ENCODE data around the gene ZBTB40. TPM values are rescaled to one million over a fixed set of nuclear protein-coding genes. Genes with fewer than 3 reads are reported as not detected.

The ZBTB40 gene
- total RNA-seq, 1 experiment from 2014 or later, result 16.3 TPM

DNA sequence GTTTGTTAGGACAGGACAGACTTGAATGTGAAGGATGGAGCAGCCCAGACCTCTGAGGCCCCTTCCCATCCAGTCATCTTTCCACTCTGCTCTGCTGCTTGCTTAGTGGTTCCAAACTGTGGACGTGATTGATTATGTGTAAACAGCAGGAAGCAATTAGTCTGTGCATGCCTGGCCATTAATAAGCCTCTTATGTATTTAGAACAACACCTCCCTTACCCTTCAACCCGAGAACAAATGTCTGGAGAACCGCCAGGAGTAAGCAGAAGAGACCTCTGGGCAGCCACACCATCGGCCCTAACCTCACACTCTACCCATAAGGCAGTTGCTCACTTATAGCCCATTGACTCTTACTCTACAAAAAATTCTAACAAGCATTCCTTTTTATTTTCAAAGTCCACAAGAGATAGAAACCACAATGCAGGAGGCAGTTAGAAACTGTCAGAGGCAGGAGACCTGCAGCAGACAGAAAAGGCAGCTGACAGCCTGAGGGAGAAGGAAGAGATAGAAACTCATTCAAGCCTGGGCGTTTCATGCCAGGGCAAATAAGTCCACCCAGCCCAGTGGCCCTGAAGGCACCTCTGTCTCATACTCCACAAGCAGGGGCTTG is 105.8 kb downstream of the ZBTB40 start:
- Histone ChIP-seq H3K79me2 (ENCODE audit: insufficient read depth, low read length) (no peaks in the 10 kb centered on the region), H3K18ac (ENCODE audit: insufficient read length, low read depth, low read length) (no peak overlapping the region), H3K9ac (ENCODE audit: extremely low read depth, insufficient read length, low read length) (no peak overlapping the region), H3K4me2 (ENCODE audit: insufficient read depth, insufficient read length, low read length) (no peak overlapping the region), H3K9me3 (ENCODE audit: control insufficient read depth, low read depth, low read length) (no peaks in the 10 kb centered on the region), H3K79me1 (ENCODE audit: insufficient read depth, low read depth, low read length, poor library complexity, severe bottlenecking) (no peaks in the 10 kb centered on the region), H2BK20ac (ENCODE audit: low read depth, low read length, poor library complexity, severe bottlenecking) (no peak overlapping the region), H3K27ac (ENCODE audit: insufficient read length, low read depth, low read length) (no peak overlapping the region), H3K27me3 (ENCODE audit: insufficient read depth, low read length) (peaks cover 7% of the 10 kb centered on the region; the same call in 1 of the 2 replicates), H2AFZ (ENCODE audit: low read length) (no peak overlapping the region), H3K4ac (ENCODE audit: low read depth, low read length) (no peak overlapping the region), H2BK15ac (ENCODE audit: low read depth, low read length) (no peak overlapping the region), H3T11ph (ENCODE audit: low read length) (no peak overlapping the region), H4K5ac (ENCODE audit: insufficient read length, low read depth, low read length) (no peak overlapping the region), H2BK12ac (ENCODE audit: insufficient read length, low read depth, low read length) (no peak overlapping the region), H2BK5ac (ENCODE audit: insufficient read length, low read length) (no peak overlapping the region), H3K23ac (ENCODE audit: insufficient read length, low read depth, low read length) (no peak overlapping the region), H2BK120ac (ENCODE audit: low read depth, low read length, poor library complexity, severe bottlenecking) (no peak overlapping the region), H4K8ac (replicated peaks; ENCODE audit: insufficient read length, low read depth, low read length) (no peak overlapping the region), H2AK5ac (ENCODE audit: insufficient read length, low read length) (no peak overlapping the region), H3K23me2 (ENCODE audit: insufficient read length, low read depth, low read length, poor library complexity, severe bottlenecking) (no peaks in the 10 kb centered on the region), H3K56ac (ENCODE audit: insufficient read length, low read depth, low read length) (no peak overlapping the region), H4K91ac (ENCODE audit: insufficient read length, low read depth, low read length) (no peak overlapping the region), H3K14ac (ENCODE audit: insufficient read depth, low read length) (no peak overlapping the region), H3K4me1 (ENCODE audit: insufficient read depth, low read length) (peaks cover 10% of the 10 kb centered on the region; the same call in 1 of the 2 replicates), H4K20me1 (ENCODE audit: control insufficient read depth, insufficient read depth, insufficient read length) (peaks cover under 1% of the 10 kb centered on the region)
- TF ChIP-seq CTCF (conservative IDR thresholded peaks at IDR 0.05), result no peak
- Mint-ChIP-seq H3K27ac (no peak overlapping the region; a peak in 1 of 7 replicates), H3K4me1 (peaks cover 43 to 58% of the 10 kb centered on the region in 2 experiments), H3K4me3 (no peak overlapping the region), H3K27me3 (ENCODE audit: low read depth) (peaks cover 43% of the 10 kb centered on the region), H3K9me3 (no peaks in the 10 kb centered on the region; a peak in 2 of 5 replicates), H3K36me3 (ENCODE audit: insufficient read depth in 1 of 3, low read depth in 3 of 3) (no peaks in the 10 kb centered on the region; a peak in 1 of 7 replicates)
- no CpG with 5 or more reads among the region's 5 CpGs for WGBS (ENCODE audit: extremely low coverage, insufficient read length, low lambda C conversion rate)
- DNase-seq, result no peak
